ENCODE results near the gene RAD54L2.
A peak's percentile ranks its signal among the peaks of the same experiment; 100 is the strongest.
"Not testable (repeated sequence)": the region's sequence is repeated elsewhere in the genome, so short reads cannot be mapped to it uniquely, and the experiment has no call there.

Gene RAD54L2

DNA sequence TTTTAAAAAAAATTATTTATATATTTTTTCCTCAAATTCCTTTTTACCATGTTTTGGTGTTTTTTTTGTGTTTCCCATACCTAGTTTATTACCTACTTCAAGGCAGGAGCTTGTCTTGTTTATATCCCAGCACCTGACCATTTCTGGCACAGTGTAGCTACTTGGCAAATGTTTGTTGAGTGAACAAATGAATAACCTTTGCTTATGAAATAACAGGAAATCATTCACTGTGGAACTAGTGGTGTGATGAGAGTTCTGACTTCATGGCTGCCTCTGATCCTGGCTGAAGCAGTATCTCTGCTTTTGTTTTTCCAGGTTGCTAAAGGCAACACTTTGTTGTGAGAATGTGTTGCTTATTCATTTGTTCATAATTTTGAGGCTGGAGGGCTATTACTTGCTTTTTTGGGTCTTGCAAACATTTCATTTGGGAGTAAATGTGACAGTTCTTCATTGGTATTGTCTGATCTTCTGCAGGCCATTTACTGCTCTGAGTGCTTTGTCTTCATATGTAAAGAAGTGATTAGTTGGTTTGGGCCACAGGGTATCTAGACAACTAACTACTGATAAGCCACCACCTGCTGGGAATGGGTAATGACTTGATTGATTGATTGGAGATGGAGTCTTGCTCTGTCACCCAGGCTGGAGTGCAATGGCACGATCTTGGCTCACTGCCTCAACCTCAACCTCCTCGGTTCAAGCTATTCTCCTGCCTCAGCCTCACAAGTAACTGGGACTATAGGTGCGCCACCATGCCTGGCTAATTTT is 5.7 kb downstream of the RAD54L2 start:
- no peak for DNase-seq

DNA sequence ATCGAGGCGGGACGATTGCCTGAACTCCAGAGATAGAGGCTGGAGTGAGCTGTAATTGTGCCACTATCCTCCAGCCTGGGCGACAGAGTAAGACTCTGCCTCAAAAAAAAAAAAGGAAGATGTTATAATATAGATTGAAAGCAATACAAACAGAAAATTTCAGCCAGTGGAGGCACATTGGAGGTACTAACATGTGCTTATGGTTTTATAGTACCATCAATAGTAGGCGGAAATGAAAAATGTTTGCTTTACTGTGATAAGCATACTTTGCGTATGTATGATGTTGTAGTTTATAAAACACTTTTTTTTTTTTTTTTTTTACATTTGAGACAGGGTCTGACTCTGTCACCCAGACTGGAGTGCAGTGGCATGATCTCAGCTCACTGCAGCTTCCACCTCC is 8.8 kb downstream of the RAD54L2 start:
- no peak for DNase-seq

DNA sequence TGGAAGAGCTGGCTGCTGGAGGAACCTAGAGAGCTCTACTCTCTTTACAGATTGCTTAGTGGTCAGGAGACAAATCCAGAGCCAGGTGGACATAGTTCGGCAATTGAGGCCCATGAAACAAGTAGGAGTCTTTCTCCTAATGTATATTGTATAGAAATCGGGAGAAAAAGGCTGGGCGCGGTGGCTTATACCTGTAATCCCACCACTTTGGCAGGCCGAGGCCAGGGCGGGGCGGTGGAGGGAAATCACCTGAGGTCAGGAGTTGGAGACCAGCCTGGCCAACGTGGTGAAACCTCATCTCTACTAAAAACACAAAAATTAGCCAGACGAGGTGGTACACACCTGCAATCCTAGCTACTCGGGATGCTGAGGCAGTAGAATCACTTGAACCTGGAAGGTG is 10.8 kb downstream of the RAD54L2 start:
- no peak for DNase-seq

DNA sequence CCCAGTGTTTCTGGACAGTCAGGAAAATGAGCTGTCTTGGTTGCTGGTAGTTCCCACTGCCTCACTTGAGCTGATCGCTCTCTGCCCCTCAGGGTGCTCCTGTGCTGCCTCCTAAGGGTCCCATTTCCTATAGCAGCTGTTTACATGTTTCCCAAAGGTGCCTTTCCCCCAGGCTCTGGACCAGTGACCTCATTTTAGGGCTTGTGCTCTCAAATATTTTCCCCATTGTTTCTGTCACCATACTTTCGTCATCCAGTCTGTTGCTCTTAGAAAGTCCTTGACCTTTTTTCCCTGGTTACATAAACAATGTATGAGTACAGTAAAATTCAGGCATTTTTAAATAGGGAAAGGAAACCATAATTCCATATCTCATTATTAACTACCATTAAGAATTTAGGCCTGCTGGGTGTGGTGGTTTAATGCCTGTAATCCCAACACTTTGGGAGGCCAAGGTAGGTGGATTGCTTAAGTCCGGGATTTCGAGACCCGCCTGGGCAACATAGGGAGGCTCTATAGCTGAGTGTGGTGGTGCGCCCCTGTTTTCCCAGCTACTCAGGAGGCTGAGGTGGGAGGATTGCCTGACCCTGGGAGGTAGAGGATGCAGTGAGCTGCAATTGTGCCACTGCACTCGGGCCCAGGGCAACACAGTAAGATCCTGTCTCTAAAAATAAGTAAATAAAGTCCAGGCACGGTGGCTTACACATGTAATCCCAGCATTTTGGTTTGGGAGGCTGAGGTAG is 11.7 kb downstream of the RAD54L2 start:
- no peak for DNase-seq

- DNase-seq: no peak
Measured at GRCh38 chr3:51557993-51558392, 19.5 kb downstream of the RAD54L2 start.

GRCh38 chr3:51559411-51559888 is 20.9 kb downstream of the RAD54L2 start:
- DNase-seq: no peak

GRCh38 chr3:51559961-51560360 is 21.4 kb downstream of the RAD54L2 start:
- no peak for DNase-seq

- DNase-seq: not testable (repeated sequence)
Measured at GRCh38 chr3:51562403-51562802, 23.9 kb downstream of the RAD54L2 start.

DNA sequence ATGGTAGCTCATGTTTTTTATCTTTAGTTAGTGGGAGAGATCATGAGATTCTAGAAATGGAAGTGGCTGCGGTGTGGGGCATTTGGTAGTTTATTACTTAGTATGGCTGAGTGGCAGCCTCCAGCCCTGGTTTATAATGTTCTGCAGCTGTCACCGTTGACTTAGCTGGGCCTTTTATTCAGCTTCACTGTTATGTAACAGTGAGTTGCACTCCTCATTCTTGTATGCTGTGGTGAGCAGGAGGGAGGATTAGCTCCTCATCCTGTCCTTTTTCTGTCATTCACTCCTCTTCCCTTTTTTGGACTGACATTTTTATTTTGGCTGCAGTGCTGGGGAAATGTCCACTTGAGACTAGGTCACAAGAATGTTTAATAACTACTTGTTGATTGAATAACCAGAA is 29.5 kb downstream of the RAD54L2 start:
- DNase-seq: peak; percentile 21

- no peak for DNase-seq
Measured at GRCh38 chr3:51568996-51569395, 30.5 kb downstream of the RAD54L2 start.

DNA sequence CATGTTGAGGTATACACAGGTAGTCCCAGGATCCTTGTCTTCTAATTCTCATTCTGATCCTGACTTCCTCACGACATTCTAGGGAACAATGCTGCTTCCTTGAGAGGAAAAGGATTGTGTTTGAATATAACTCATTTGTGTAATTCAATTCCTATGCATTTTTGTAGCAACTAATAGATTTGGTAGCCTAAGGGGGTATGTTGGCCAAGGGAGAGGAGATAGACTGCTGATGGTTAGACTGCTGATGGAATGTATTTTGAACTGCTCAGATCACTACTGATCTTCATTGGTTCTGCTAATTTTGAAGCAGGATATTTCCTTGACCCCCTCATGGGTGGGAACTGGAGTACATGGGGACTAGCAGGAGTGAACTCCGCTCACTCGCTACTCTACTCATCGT is 39.7 kb downstream of the RAD54L2 start:
- no peak for DNase-seq

GRCh38 chr3:51580418-51580817 is 41.9 kb downstream of the RAD54L2 start:
- DNase-seq: no peak

GRCh38 chr3:51581524-51581923 is 43.0 kb downstream of the RAD54L2 start:
- DNase-seq: peak; percentile 94

GRCh38 chr3:51585197-51585596 is 46.7 kb downstream of the RAD54L2 start:
- DNase-seq: no peak

GRCh38 chr3:51585871-51586270 is 47.4 kb downstream of the RAD54L2 start:
- DNase-seq: no peak
